Measurements from ENCODE around the gene HPCA. TPM values are rescaled to one million over a fixed set of nuclear protein-coding genes. Genes with fewer than 3 reads are reported as not detected.

Gene HPCA
- total and polyA plus RNA-seq, 2 donors (not counting 3 experiments of a cell fraction or from before 2014, with no cell fraction given), result not detected

GRCh38 chr1:32899586-32900296 lies 13.4 kb downstream of the HPCA start:
- no TSS peak for BruUV-seq (replicated peaks)
- no peaks in the 10 kb centered on the region for H3K9me1 ChIP-seq (replicated peaks; ENCODE audit: control insufficient read depth, extremely low read depth, insufficient read depth, low read length)
- no peak overlapping the region for H3K4me2 ChIP-seq (ENCODE audit: insufficient read depth, low read length)
- H3K27me3 ChIP-seq (ENCODE audit: control insufficient read depth in 2 of 2, insufficient read depth in 2 of 2, low read length in 2 of 2), result peaks cover 0 to 3% of the 10 kb centered on the region in 2 experiments
- H3K79me2 ChIP-seq (ENCODE audit: control insufficient read depth, insufficient read depth, low read length), result no peaks in the 10 kb centered on the region
- TF ChIP-seq POLR2AphosphoS5 (IDR thresholded peaks at IDR 0.05; ENCODE audit: insufficient read depth, low read depth, low read length), result no peak
- TF ChIP-seq MAX (IDR thresholded peaks at IDR 0.05; ENCODE audit: insufficient read depth, insufficient read length), result no peak
- no peak for TF ChIP-seq MYC (IDR thresholded peaks at IDR 0.05; ENCODE audit: low read depth, low read length)
- TF ChIP-seq FOS (IDR thresholded peaks at IDR 0.05; ENCODE audit: borderline replicate concordance, insufficient read depth, low read length), result no peak
- TF ChIP-seq JUN (IDR thresholded peaks at IDR 0.05; ENCODE audit: borderline replicate concordance, insufficient read depth, insufficient read length, low read depth), result no peak
- TF ChIP-seq GATA2 (IDR thresholded peaks at IDR 0.05; ENCODE audit: insufficient read depth, insufficient read length, low read depth, low read length), result no peak
- TF ChIP-seq EZH2 (IDR thresholded peaks at IDR 0.05; ENCODE audit: borderline replicate concordance, low read depth, low read length, severe bottlenecking), result no peak
- TF ChIP-seq CTCF (IDR thresholded peaks at IDR 0.05; ENCODE audit: extremely low read depth in 1 of 2, insufficient read depth in 1 of 2, low read depth in 1 of 2, low read length in 2 of 2), result no peak
- TF ChIP-seq POLR2A (IDR thresholded peaks at IDR 0.05; ENCODE audit: low read depth, low read length), result no peak
- ChIA-PET CTCF (interaction anchor here (1.4 kb wide), 1 partner anchor 13 kb away, joined by 5 read pairs; no protein-coding TSS in a partner anchor), POLR2A (interaction anchor here (0.7 kb wide), 1 partner anchor 188 kb away, joined by 5 read pairs; no protein-coding TSS in a partner anchor)
- no peak overlapping the region for H3K9ac ChIP-seq (replicated peaks; ENCODE audit: extremely low read depth, insufficient read depth, low read length)
- no peaks in the 10 kb centered on the region for H3K36me3 ChIP-seq (ENCODE audit: control insufficient read depth in 2 of 2, extremely low read depth in 1 of 2, insufficient read depth in 2 of 2, low read length in 2 of 2)
- dilution Hi-C loops (cut with MboI; ENCODE audit: extremely low pct_ligation_motif_present, low sequenced_read_pairs), result no loop called here
- H3K9me3 ChIP-seq (replicated peaks; ENCODE audit: control insufficient read depth, insufficient read depth, low read length), result no peaks in the 10 kb centered on the region
- DNase-seq (ENCODE audit: low read depth, low spot score), result no peak
- peaks cover 13% of the 10 kb centered on the region for H3K4me1 ChIP-seq (ENCODE audit: control insufficient read depth, extremely low read depth, insufficient read depth, low read length)
- intact Hi-C loops (cut with micrococcal nuclease), result no loop called here
- H4K20me1 ChIP-seq (replicated peaks; ENCODE audit: control insufficient read depth, extremely low read depth, insufficient read depth, low read length), result no peaks in the 10 kb centered on the region
- H2AFZ ChIP-seq (ENCODE audit: low read depth, low read length), result no peak overlapping the region
- H3K4me3 ChIP-seq (replicated peaks in 1 of 3; ENCODE audit: insufficient read depth in 1 of 3, low read depth in 1 of 3, low read length in 3 of 3), result no peak overlapping the region
- FAIRE-seq, result no peak
- H3K27ac ChIP-seq (ENCODE audit: insufficient read depth, low read depth, low read length), result no peak overlapping the region

Measured in endothelial cell of umbilical vein (primary cell).